Activated naive CD8-positive, alpha-beta T cell treated with anti-CD3 and anti-CD28 coated beads, Interleukin-2, amount 10 ng/mL, durations not matched to agents 7 days and 5 days (primary cell): ENCODE results near the gene PRPF40B. TPM values are rescaled to one million over a fixed set of nuclear protein-coding genes. Genes with fewer than 3 reads are reported as not detected.
A peak's percentile ranks its signal among the peaks of the same experiment; 100 is the strongest.

ENCODE experiments used
- ATAC-seq: fragments of 150-1000 bp; cut with Tn5 transposase; one replicate; pipeline ENCODE4 v1.10.0; 2021; ENCODE audit warnings: low read depth, moderate library complexity
- POLR2A ChIA-PET: fragments of 350-600 bp; sonication (Branson Sonifier 250); formaldehyde crosslinking; loops from one replicate; lab custom pipeline; 2021; ENCODE audit warnings: antibody characterized with exemption; lab: Charles Lee
- DNase-seq: peaks from one replicate; pipeline ENCODE4 v3.0.0; 2021
- H3K27ac Mint-ChIP-seq: one replicate; pipeline ENCODE4 v1.8.0; 2022; ENCODE audit warnings: mild to moderate bottlenecking, mixed read lengths
- H3K27me3 Mint-ChIP-seq: one replicate; pipeline ENCODE4 v1.8.0; 2022; ENCODE audit warnings: mild to moderate bottlenecking, moderate library complexity, mixed read lengths
- H3K36me3 Mint-ChIP-seq: one replicate; pipeline ENCODE4 v1.8.0; 2021; ENCODE audit warnings: mild to moderate bottlenecking, mixed read lengths
- H3K4me1 Mint-ChIP-seq: one replicate; pipeline ENCODE4 v1.8.0; 2021; ENCODE audit warnings: mixed read lengths
- H3K4me3 Mint-ChIP-seq: one replicate; pipeline ENCODE4 v1.8.0; 2022; ENCODE audit warnings: mild to moderate bottlenecking, moderate library complexity, mixed read lengths
- H3K9me3 Mint-ChIP-seq: one replicate; pipeline ENCODE4 v1.8.0; 2021; ENCODE audit warnings: mixed read lengths
- total RNA-seq, 2 experiments: library from RNA; stranded (reverse); gene quantifications; one replicate each; pipeline ENCODE4 v1.2.3, GENCODE V29; 2021

The PRPF40B gene
- total RNA-seq, 2 experiments from 2014 or later: 16.5 to 18.0 TPM

- Mint-ChIP-seq H3K4me3 (peak overlapping the region; percentile 42), H3K27ac (peak overlapping the region; percentile 92), H3K27me3 (no peaks in the 10 kb centered on the region), H3K36me3 (peaks cover 46% of the 10 kb centered on the region), H3K9me3 (peaks cover 3% of the 10 kb centered on the region), H3K4me1 (peaks cover 57% of the 10 kb centered on the region)
- POLR2A ChIA-PET: interaction anchor here (0.5 to 4.4 kb wide), 2 partner anchors 12 to 44 kb away, joined by 3 to 46 read pairs; no protein-coding TSS in a partner anchor
- DNase-seq (no peak), ATAC-seq (no peak)
Measured at GRCh38 chr12:49661191-49661590, 37.8 kb downstream of the PRPF40B start.

GRCh38 chr12:49661746-49662145 lies 38.4 kb downstream of the PRPF40B start:
- Mint-ChIP-seq H3K27me3 (no peaks in the 10 kb centered on the region), H3K27ac (peak overlapping the region; percentile 92), H3K9me3 (peaks cover 3% of the 10 kb centered on the region), H3K4me3 (peak overlapping the region; percentile 42), H3K36me3 (peaks cover 42% of the 10 kb centered on the region), H3K4me1 (peaks cover 51% of the 10 kb centered on the region)
- POLR2A ChIA-PET: interaction anchor here (4.4 kb wide), 1 partner anchor 12 kb away, joined by 46 read pairs; no protein-coding TSS in a partner anchor
- no peak for ATAC-seq
- no peak for DNase-seq

GRCh38 chr12:49662998-49663843 lies 39.9 kb downstream of the PRPF40B start:
- peak; percentile 98 for ATAC-seq
- peaks cover 3% of the 10 kb centered on the region for H3K9me3 Mint-ChIP-seq
- peak overlapping the region; percentile 92 for H3K27ac Mint-ChIP-seq
- H3K27me3 Mint-ChIP-seq: no peaks in the 10 kb centered on the region
- POLR2A ChIA-PET: interaction anchor here (0.6 to 4.4 kb wide), 15 partner anchors 9 to 532 kb away, joined by 3 to 46 read pairs (median 5); partner anchors contain the start of genes FMNL3, PRPF40B, TMBIM6 and TUBA1B
- H3K4me1 Mint-ChIP-seq: peaks cover 52% of the 10 kb centered on the region
- peak; percentile 65 for DNase-seq
- peaks cover 40% of the 10 kb centered on the region for H3K36me3 Mint-ChIP-seq
- H3K4me3 Mint-ChIP-seq: peak overlapping the region; percentile 82

GRCh38 chr12:49664167-49664566 lies 40.8 kb downstream of the PRPF40B start:
- POLR2A ChIA-PET: interaction anchor here (1.5 to 4.4 kb wide), 7 partner anchors 9 to 43 kb away, joined by 7 to 46 read pairs (median 12); partner anchors contain the start of gene FMNL3
- peak overlapping the region; percentile 23 for H3K4me3 Mint-ChIP-seq

GRCh38 chr12:49664591-49665239 lies 41.4 kb downstream of the PRPF40B start:
- peaks cover 3% of the 10 kb centered on the region for H3K9me3 Mint-ChIP-seq
- ATAC-seq: no peak

More at GRCh38 chr12:49664167-49664566, 40.8 kb downstream of the PRPF40B start:
- Mint-ChIP-seq H3K27me3 (no peaks in the 10 kb centered on the region), H3K4me1 (peaks cover 53% of the 10 kb centered on the region), H3K27ac (peak overlapping the region; percentile 92), H3K36me3 (peaks cover 39% of the 10 kb centered on the region), H3K9me3 (peaks cover 3% of the 10 kb centered on the region)
- ATAC-seq: no peak
- no peak for DNase-seq

GRCh38 chr12:49665384-49665783 lies 42.0 kb downstream of the PRPF40B start:
- H3K36me3 Mint-ChIP-seq: peaks cover 35% of the 10 kb centered on the region
- H3K4me3 Mint-ChIP-seq: no peak overlapping the region

More at GRCh38 chr12:49664591-49665239, 41.4 kb downstream of the PRPF40B start:
- DNase-seq: no peak
- peak overlapping the region; percentile 23 for H3K4me3 Mint-ChIP-seq
- peaks cover 39% of the 10 kb centered on the region for H3K36me3 Mint-ChIP-seq
- no peaks in the 10 kb centered on the region for H3K27me3 Mint-ChIP-seq
- POLR2A ChIA-PET: interaction anchor here (1.8 to 4.4 kb wide), 4 partner anchors 9 to 42 kb away, joined by 7 to 46 read pairs (median 10); partner anchors contain the start of gene FMNL3
- peaks cover 53% of the 10 kb centered on the region for H3K4me1 Mint-ChIP-seq
- peak overlapping the region; percentile 77 for H3K27ac Mint-ChIP-seq

GRCh38 chr12:49666176-49666575 lies 42.8 kb downstream of the PRPF40B start:
- peaks cover 60% of the 10 kb centered on the region for H3K4me1 Mint-ChIP-seq
- H3K9me3 Mint-ChIP-seq: peaks cover 3% of the 10 kb centered on the region
- no peaks in the 10 kb centered on the region for H3K27me3 Mint-ChIP-seq
- H3K36me3 Mint-ChIP-seq: peaks cover 29% of the 10 kb centered on the region
- no peak for ATAC-seq
- DNase-seq: no peak
- no peak overlapping the region for H3K4me3 Mint-ChIP-seq
- no peak overlapping the region for H3K27ac Mint-ChIP-seq
- POLR2A ChIA-PET: interaction anchor here (1.0 to 1.8 kb wide), 3 partner anchors 37 to 75 kb away, joined by 3 to 7 read pairs (median 4); partner anchors contain the start of genes FMNL3 and TMBIM6

More at GRCh38 chr12:49665384-49665783, 42.0 kb downstream of the PRPF40B start:
- DNase-seq (no peak), ATAC-seq (no peak)
- Mint-ChIP-seq H3K9me3 (peaks cover 3% of the 10 kb centered on the region), H3K4me1 (peaks cover 58% of the 10 kb centered on the region), H3K27ac (peak overlapping the region; percentile 77), H3K27me3 (no peaks in the 10 kb centered on the region)
- POLR2A ChIA-PET: interaction anchor here (1.1 to 1.8 kb wide), 2 partner anchors 41 to 76 kb away, joined by 3 to 7 read pairs; partner anchors contain the start of genes FMNL3 and TMBIM6

GRCh38 chr12:49667325-49668090 lies 44.1 kb downstream of the PRPF40B start:
- Mint-ChIP-seq H3K9me3 (no peaks in the 10 kb centered on the region), H3K27ac (peak overlapping the region; percentile 6), H3K4me3 (no peak overlapping the region), H3K4me1 (peaks cover 59% of the 10 kb centered on the region), H3K36me3 (peaks cover 16% of the 10 kb centered on the region), H3K27me3 (no peaks in the 10 kb centered on the region)
- DNase-seq (no peak), ATAC-seq (no peak)
- POLR2A ChIA-PET: interaction anchor here (1.0 kb wide), 1 partner anchor 36 kb away, joined by 4 read pairs; no protein-coding TSS in a partner anchor

GRCh38 chr12:49669796-49670195 lies 46.4 kb downstream of the PRPF40B start:
- DNase-seq: no peak
- H3K4me1 Mint-ChIP-seq: peaks cover 57% of the 10 kb centered on the region
- no peak overlapping the region for H3K4me3 Mint-ChIP-seq
- POLR2A ChIA-PET: interaction anchor here (0.6 to 7.6 kb wide), 3 partner anchors 8 to 72 kb away, joined by 3 to 46 read pairs (median 10); partner anchors contain the start of gene TMBIM6
- peaks cover 15% of the 10 kb centered on the region for H3K36me3 Mint-ChIP-seq
- ATAC-seq: no peak
- no peaks in the 10 kb centered on the region for H3K9me3 Mint-ChIP-seq
- no peaks in the 10 kb centered on the region for H3K27me3 Mint-ChIP-seq
- peak overlapping the region; percentile 92 for H3K27ac Mint-ChIP-seq

- Mint-ChIP-seq H3K36me3 (peaks cover 7% of the 10 kb centered on the region), H3K4me3 (peak overlapping the region; percentile 78), H3K9me3 (no peaks in the 10 kb centered on the region), H3K4me1 (peaks cover 63% of the 10 kb centered on the region), H3K27ac (peak overlapping the region; percentile 92), H3K27me3 (no peaks in the 10 kb centered on the region)
- POLR2A ChIA-PET: interaction anchor here (0.5 to 7.6 kb wide), 12 partner anchors 9 to 157 kb away, joined by 3 to 46 read pairs (median 4); partner anchors contain the start of genes FMNL3, NCKAP5L, PRPF40B and TMBIM6
- DNase-seq: peak; percentile 56
- peak; percentile 85 for ATAC-seq
Measured at GRCh38 chr12:49671031-49671765, 47.8 kb downstream of the PRPF40B start.

GRCh38 chr12:49672301-49673217 lies 49.2 kb downstream of the PRPF40B start:
- ATAC-seq (no peak), DNase-seq (no peak)
- H3K4me3 Mint-ChIP-seq: peak overlapping the region; percentile 66
- H3K27me3 Mint-ChIP-seq: no peaks in the 10 kb centered on the region
- no peaks in the 10 kb centered on the region for H3K9me3 Mint-ChIP-seq
- H3K4me1 Mint-ChIP-seq: peaks cover 71% of the 10 kb centered on the region
- H3K36me3 Mint-ChIP-seq: peaks cover 11% of the 10 kb centered on the region
- POLR2A ChIA-PET: interaction anchor here (1.1 to 7.6 kb wide), 10 partner anchors 10 to 69 kb away, joined by 3 to 46 read pairs (median 5); partner anchors contain the start of genes FMNL3, PRPF40B and TMBIM6
- peak overlapping the region; percentile 92 for H3K27ac Mint-ChIP-seq
